ENCODE results near the gene SYCP3. TPM values are rescaled to one million over a fixed set of nuclear protein-coding genes. Genes with fewer than 3 reads are reported as not detected.

Gene SYCP3
- total RNA-seq, 3 donors from 2014 or later, result 0.16 to 0.33 TPM; not detected in 1

- H3K27ac ChIP-seq, result peak overlapping the region; percentile 0 to 62
- no peak for DNase-seq (ENCODE audit: low spot score in 2 of 2)
- TF ChIP-seq POLR2AphosphoS5 (IDR thresholded peaks at IDR 0.05) (no peak), POLR2A (IDR thresholded peaks at IDR 0.05) (no peak)
- TF ChIP-seq, protein P1, sequence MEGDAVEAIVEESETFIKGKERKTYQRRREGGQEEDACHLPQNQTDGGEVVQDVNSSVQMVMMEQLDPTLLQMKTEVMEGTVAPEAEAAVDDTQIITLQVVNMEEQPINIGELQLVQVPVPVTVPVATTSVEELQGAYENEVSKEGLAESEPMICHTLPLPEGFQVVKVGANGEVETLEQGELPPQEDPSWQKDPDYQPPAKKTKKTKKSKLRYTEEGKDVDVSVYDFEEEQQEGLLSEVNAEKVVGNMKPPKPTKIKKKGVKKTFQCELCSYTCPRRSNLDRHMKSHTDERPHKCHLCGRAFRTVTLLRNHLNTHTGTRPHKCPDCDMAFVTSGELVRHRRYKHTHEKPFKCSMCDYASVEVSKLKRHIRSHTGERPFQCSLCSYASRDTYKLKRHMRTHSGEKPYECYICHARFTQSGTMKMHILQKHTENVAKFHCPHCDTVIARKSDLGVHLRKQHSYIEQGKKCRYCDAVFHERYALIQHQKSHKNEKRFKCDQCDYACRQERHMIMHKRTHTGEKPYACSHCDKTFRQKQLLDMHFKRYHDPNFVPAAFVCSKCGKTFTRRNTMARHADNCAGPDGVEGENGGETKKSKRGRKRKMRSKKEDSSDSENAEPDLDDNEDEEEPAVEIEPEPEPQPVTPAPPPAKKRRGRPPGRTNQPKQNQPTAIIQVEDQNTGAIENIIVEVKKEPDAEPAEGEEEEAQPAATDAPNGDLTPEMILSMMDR (IDR thresholded peaks at IDR 0.05), result no peak
- no peaks in the 10 kb centered on the region for H3K9me3 ChIP-seq
- intact Hi-C loops (cut with DNase I; ENCODE audit: low total_unique reads), result no loop called here
- no peaks in the 10 kb centered on the region for H3K27me3 ChIP-seq
- H3K4me1 ChIP-seq, result peaks cover 0 to 3% of the 10 kb centered on the region in 2 donors
- H3K36me3 ChIP-seq, result no peaks in the 10 kb centered on the region
- no peak overlapping the region for H3K4me3 ChIP-seq
Measured at GRCh38 chr12:101695706-101696105, 43.6 kb downstream of the SYCP3 start.

GRCh38 chr12:101694986-101695385 is 44.3 kb downstream of the SYCP3 start:
- Histone ChIP-seq H3K27ac (peak overlapping the region; percentile 0 to 62), H3K4me1 (peaks cover 0 to 3% of the 10 kb centered on the region in 2 donors), H3K4me3 (no peak overlapping the region), H3K27me3 (no peaks in the 10 kb centered on the region), H3K9me3 (no peaks in the 10 kb centered on the region), H3K36me3 (no peaks in the 10 kb centered on the region)
- no peak for DNase-seq (ENCODE audit: low spot score in 2 of 2)
- intact Hi-C loops (cut with DNase I; ENCODE audit: low total_unique reads), result no loop called here
- TF ChIP-seq POLR2AphosphoS5 (IDR thresholded peaks at IDR 0.05), result no peak

DNA sequence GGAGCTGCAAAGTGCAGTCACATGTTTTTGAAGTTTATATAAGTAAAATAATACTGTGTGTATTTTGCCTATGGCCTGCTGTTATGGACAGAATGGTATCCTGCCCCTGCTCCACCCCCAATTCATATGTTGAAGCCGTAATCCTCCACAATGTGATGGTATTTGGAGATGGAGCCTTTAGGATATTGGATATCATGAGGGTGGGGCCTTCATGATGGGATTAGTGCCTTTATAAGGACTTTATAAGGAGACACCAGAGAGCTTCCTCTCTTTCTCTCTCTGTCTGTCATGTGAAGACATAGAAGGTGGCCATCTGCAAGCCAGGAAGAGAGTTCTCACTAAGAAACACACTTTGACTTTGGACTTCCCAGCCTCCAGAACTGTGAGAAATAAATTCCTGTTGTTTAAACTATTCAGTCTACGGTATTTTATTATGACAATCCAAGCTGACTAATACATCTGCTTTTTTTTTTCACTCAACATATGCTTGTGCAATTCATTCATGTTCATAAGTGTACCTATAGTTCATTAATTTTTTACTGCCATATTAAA is 44.9 kb downstream of the SYCP3 start:
- Histone ChIP-seq H3K27me3 (no peaks in the 10 kb centered on the region), H3K36me3 (no peaks in the 10 kb centered on the region), H3K9me3 (no peaks in the 10 kb centered on the region), H3K27ac (no peak overlapping the region), H3K4me3 (no peak overlapping the region), H3K4me1 (peaks cover 0 to 3% of the 10 kb centered on the region in 2 donors)
- TF ChIP-seq POLR2AphosphoS5 (IDR thresholded peaks at IDR 0.05) (no peak), POLR2A (IDR thresholded peaks at IDR 0.05) (no peak)
- TF ChIP-seq, protein P1 (IDR thresholded peaks at IDR 0.05), result no peak
- no peak for DNase-seq (ENCODE audit: low spot score in 2 of 2)
- intact Hi-C loops (cut with DNase I; ENCODE audit: low total_unique reads), result no loop called here

- intact Hi-C loops (cut with DNase I; ENCODE audit: low total_unique reads), result no loop called here
- no peaks in the 10 kb centered on the region for H3K9me3 ChIP-seq
- DNase-seq (ENCODE audit: low spot score in 2 of 2), result no peak
- H3K4me1 ChIP-seq, result peaks cover 0 to 3% of the 10 kb centered on the region in 2 donors
- no peaks in the 10 kb centered on the region for H3K36me3 ChIP-seq
- no peak for TF ChIP-seq POLR2AphosphoS5 (IDR thresholded peaks at IDR 0.05)
- TF ChIP-seq POLR2A (IDR thresholded peaks at IDR 0.05), result no peak
- TF ChIP-seq, protein P1 (IDR thresholded peaks at IDR 0.05), result no peak
- no peaks in the 10 kb centered on the region for H3K27me3 ChIP-seq
- H3K4me3 ChIP-seq, result no peak overlapping the region
- no peak overlapping the region for H3K27ac ChIP-seq
Measured at GRCh38 chr12:101691503-101692096, 47.7 kb downstream of the SYCP3 start.

DNA sequence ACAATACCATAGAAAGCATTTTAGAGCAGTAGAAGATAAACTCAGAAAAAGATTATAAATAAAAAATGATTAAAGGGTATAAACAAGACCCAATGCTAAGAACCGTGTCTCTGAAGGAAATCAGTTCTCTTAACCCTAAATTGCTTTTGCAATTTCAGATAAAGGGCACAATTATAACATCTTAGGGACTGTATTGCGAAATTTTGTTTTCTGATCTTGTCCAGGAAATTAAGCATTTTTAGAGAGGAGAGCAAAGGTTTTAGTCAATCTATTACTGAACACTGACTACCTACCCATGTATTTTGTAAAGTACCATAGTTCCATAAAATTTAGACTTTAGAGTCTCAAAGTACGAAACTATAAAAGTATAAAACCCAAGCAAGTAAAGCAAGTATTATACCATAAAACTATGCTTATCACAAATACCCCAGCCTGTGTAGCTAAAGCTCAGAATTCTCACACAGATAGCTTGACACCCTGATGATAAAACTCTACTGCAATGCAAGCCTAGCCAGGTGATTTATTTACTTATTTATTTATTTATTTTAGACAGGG is 48.6 kb downstream of the SYCP3 start:
- no peaks in the 10 kb centered on the region for H3K9me3 ChIP-seq
- no peaks in the 10 kb centered on the region for H3K4me1 ChIP-seq
- no peak overlapping the region for H3K27ac ChIP-seq
- no peak for TF ChIP-seq POLR2AphosphoS5 (IDR thresholded peaks at IDR 0.05)
- TF ChIP-seq, protein P1 (IDR thresholded peaks at IDR 0.05), result no peak
- intact Hi-C loops (cut with DNase I; ENCODE audit: low total_unique reads), result no loop called here
- H3K4me3 ChIP-seq, result no peak overlapping the region
- DNase-seq (ENCODE audit: low spot score in 2 of 2), result no peak
- no peaks in the 10 kb centered on the region for H3K27me3 ChIP-seq
- no peaks in the 10 kb centered on the region for H3K36me3 ChIP-seq
